Thyroid gland (tissue), 4 donors: Measurements from ENCODE around the gene DMD.

Experiments used
- POLR2A ChIP-seq, 2 donors: fragments of 450-650 bp; IDR thresholded peaks; one replicate each; pipeline ENCODE4 v1.6.1; 2017; ENCODE audit warnings: antibody characterized with exemption in 2 of 2, mild to moderate bottlenecking in 2 of 2, moderate library complexity in 1 of 2
- TF ChIP-seq, protein P1 (sequence below), 6 experiments: fragments of 200-600 bp in 3 of 6; fragments of 450-650 bp in 3 of 6; sonication (generic) in 3 of 6; IDR thresholded peaks; one replicate each; pipeline ENCODE4 v1.5.1; 2016 to 2019; ENCODE audit warnings: antibody characterized with exemption in 6 of 6, mild to moderate bottlenecking in 2 of 6, inconsistent platforms in 1 of 6, moderate library complexity in 1 of 6

GRCh38 chrX:31147175-31147574 is 2064.2 kb downstream of the DMD start:
- TF ChIP-seq, protein P1, sequence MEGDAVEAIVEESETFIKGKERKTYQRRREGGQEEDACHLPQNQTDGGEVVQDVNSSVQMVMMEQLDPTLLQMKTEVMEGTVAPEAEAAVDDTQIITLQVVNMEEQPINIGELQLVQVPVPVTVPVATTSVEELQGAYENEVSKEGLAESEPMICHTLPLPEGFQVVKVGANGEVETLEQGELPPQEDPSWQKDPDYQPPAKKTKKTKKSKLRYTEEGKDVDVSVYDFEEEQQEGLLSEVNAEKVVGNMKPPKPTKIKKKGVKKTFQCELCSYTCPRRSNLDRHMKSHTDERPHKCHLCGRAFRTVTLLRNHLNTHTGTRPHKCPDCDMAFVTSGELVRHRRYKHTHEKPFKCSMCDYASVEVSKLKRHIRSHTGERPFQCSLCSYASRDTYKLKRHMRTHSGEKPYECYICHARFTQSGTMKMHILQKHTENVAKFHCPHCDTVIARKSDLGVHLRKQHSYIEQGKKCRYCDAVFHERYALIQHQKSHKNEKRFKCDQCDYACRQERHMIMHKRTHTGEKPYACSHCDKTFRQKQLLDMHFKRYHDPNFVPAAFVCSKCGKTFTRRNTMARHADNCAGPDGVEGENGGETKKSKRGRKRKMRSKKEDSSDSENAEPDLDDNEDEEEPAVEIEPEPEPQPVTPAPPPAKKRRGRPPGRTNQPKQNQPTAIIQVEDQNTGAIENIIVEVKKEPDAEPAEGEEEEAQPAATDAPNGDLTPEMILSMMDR (IDR thresholded peaks at IDR 0.05): no peak
- no peak for TF ChIP-seq POLR2A (IDR thresholded peaks at IDR 0.05)
